GM12878 (cell line): ENCODE data around the gene DNMBP. TPM values are rescaled to one million over a fixed set of nuclear protein-coding genes. Genes with fewer than 3 reads are reported as not detected.

ENCODE experiments used
- ATAC-seq: fragments of 200-7000 bp; cut with Tn5 transposase; 3 replicates; pipeline ENCODE4 v1.9.1; 2020; ENCODE audit warnings: mild to moderate bottlenecking, moderate library complexity
- BruUV-seq: library from RNA; stranded (reverse); fragments of 400-500 nt; replicated peaks from 2 replicates; lab custom pipeline; 2021; lab: Mats Ljungman, UMichigan
- CTCF ChIA-PET: fragments of 300-600 bp; sonication (Branson Sonifier 250); formaldehyde crosslinking; extraction: SDS; loops from one replicate; lab custom pipeline; 2021; ENCODE audit warnings: inconsistent platforms; lab: Yijun Ruan, JAX
- POLR2A ChIA-PET: fragments of 350-600 bp; formaldehyde crosslinking; extraction: SDS; loops from one replicate; lab custom pipeline; 2021; ENCODE audit warnings: inconsistent platforms; lab: Charles Lee
- RAD21 ChIA-PET: fragments of 300-600 bp; sonication (Branson Sonifier 250); formaldehyde crosslinking; loops from one replicate; lab custom pipeline; 2023; ENCODE audit warnings: antibody characterized with exemption; ENCODE audit not compliant: unreplicated experiment; lab: Charles Lee
- SMC1A ChIA-PET: fragments of 300-600 bp; sonication (Branson Sonifier 250); formaldehyde crosslinking; loops from one replicate; lab custom pipeline; 2023; ENCODE audit not compliant: unreplicated experiment, uncharacterized antibody; lab: Charles Lee
- DNase-seq: peaks from one replicate; pipeline ENCODE4 v3.0.0-alpha.2; 2011; ENCODE audit warnings: low read depth, low spot score
- FAIRE-seq: peaks from 3 replicates; lab custom pipeline; 2011; peaks lifted over from hg19 to GRCh38; lab: Jason Lieb, UNC
- H2AFZ ChIP-seq: 2 replicates; pipeline ENCODE4 v1.6.0; 2011; ENCODE audit warnings: low read depth, low read length, control low read depth; ENCODE audit not compliant: control insufficient read depth
- H3K27ac ChIP-seq: 2 replicates; pipeline ENCODE4 v1.5.1; 2011; ENCODE audit warnings: control low read depth; ENCODE audit not compliant: control insufficient read depth, insufficient read depth
- H3K27me3 ChIP-seq, 2 experiments: replicated peaks in 1 of 2; 2 replicates each; pipeline versions ENCODE4 v1.6.0 to v1.6.1; 2011; ENCODE audit warnings: low read length in 1 of 2; ENCODE audit not compliant: control insufficient read depth in 2 of 2, insufficient read depth in 2 of 2
- H3K36me3 ChIP-seq, 2 experiments: 2 replicates each; pipeline ENCODE4 v1.5.1; 2011; ENCODE audit warnings: low read length in 1 of 2; ENCODE audit not compliant: control insufficient read depth in 2 of 2, insufficient read depth in 2 of 2
- H3K4me1 ChIP-seq: 2 replicates; pipeline ENCODE4 v1.6.1; 2011; ENCODE audit warnings: mild to moderate bottlenecking, low read length, moderate library complexity, mixed read lengths; ENCODE audit not compliant: control insufficient read depth, insufficient read depth
- H3K4me2 ChIP-seq: 2 replicates; pipeline ENCODE4 v1.6.0; 2011; ENCODE audit warnings: control low read depth; ENCODE audit not compliant: control insufficient read depth, insufficient read depth
- H3K4me3 ChIP-seq: fragments of 200-600 bp; sonication (generic); 2 replicates; pipeline ENCODE4 v1.5.1; 2016
- H3K79me2 ChIP-seq: 2 replicates; pipeline ENCODE4 v1.6.0; 2011; ENCODE audit warnings: low read length; ENCODE audit not compliant: control insufficient read depth, insufficient read depth
- H3K9ac ChIP-seq: 2 replicates; pipeline ENCODE4 v1.8.0; 2011; ENCODE audit warnings: low read length, control low read depth, mixed read lengths; ENCODE audit not compliant: control insufficient read depth, insufficient read depth
- H3K9me3 ChIP-seq: replicated peaks from 3 replicates; pipeline ENCODE4 v1.5.1; 2011; ENCODE audit warnings: mild to moderate bottlenecking, low read length; ENCODE audit not compliant: control insufficient read depth, insufficient read depth
- H4K20me1 ChIP-seq: 2 replicates; pipeline ENCODE4 v1.6.0; 2011; ENCODE audit not compliant: control insufficient read depth, insufficient read depth
- CBX3 ChIP-seq: fragments of 200-600 bp; sonication (generic); IDR thresholded peaks from 2 replicates; pipeline ENCODE4 v1.6.1; 2016; ENCODE audit warnings: low read depth, borderline replicate concordance
- EP300 ChIP-seq, 2 experiments: fragments of 150-350 bp in 1 of 2; IDR thresholded peaks; 2 replicates each; pipeline ENCODE4 v1.6.1; 2011 to 2012; ENCODE audit warnings: low read depth in 2 of 2, low read length in 2 of 2, borderline replicate concordance in 1 of 2, improper control_type of control experiment in 1 of 2, inconsistent platforms in 1 of 2; ENCODE audit not compliant: control insufficient read depth in 1 of 2
- PAX5 ChIP-seq: IDR thresholded peaks from 2 replicates; pipeline ENCODE4 v1.6.1; 2011; ENCODE audit warnings: low read depth, low read length, borderline replicate concordance
- SRF ChIP-seq, 2 experiments: IDR thresholded peaks; 2 replicates each; pipeline ENCODE4 v1.6.1; 2011; ENCODE audit warnings: low read depth in 2 of 2, low read length in 2 of 2, mild to moderate bottlenecking in 1 of 2, moderate library complexity in 1 of 2
- YBX1 ChIP-seq: fragments of 450-650 bp; IDR thresholded peaks from 2 replicates; pipeline ENCODE4 v1.6.1; 2016; ENCODE audit warnings: antibody characterized with exemption
- WGBS: methylation state at CpG from one replicate; pipeline ENCODE4 v1.1.6; 2016; ENCODE audit warnings: low lambda C conversion rate; ENCODE audit not compliant: insufficient replicate concordance, insufficient coverage; ENCODE audit errors: missing lambda C conversion rate; 5-methylcytosine and 5-hydroxymethylcytosine counted together
- in situ Hi-C: fragments of 300-500 bp; cut with MboI; formaldehyde crosslinking; loops from 9 replicates; pipeline ENCODE4 v1.14.3; 2018; ENCODE audit warnings: mixed read lengths
- intact Hi-C: fragments of 100-400 bp; cut with micrococcal nuclease; formaldehyde crosslinking; loops from one replicate; pipeline ENCODE4 v1.14.2; 2022; ENCODE audit not compliant: unreplicated experiment
- polyA plus RNA-seq, 11 experiments: library from polyadenylated mRNA; depleted of rRNA in 4 of 11; unstranded in 6 of 11; stranded (reverse) in 5 of 11; fragments of >200 nt; fragmentation: Nextera tagmentation in 4 of 11; fragmentation: Illumina TruSeq in 1 of 11; extraction: Ambion mirVana in 4 of 11; extraction: Trizol in 1 of 11; gene quantifications; 1 replicate in 1 of 11; 2 replicates in 10 of 11; pipeline versions ENCODE4 v1.2.1 to v1.2.3, GENCODE V29; 2011 to 2016; ENCODE audit warnings: inconsistent platforms in 2 of 11, missing spikeins in 2 of 11, low read depth in 1 of 11
- total RNA-seq, 4 experiments: library from RNA; depleted of rRNA in 3 of 4; stranded (reverse); fragments of >200 nt in 3 of 4; fragmentation: Illumina TruSeq in 1 of 4; extraction: Trizol in 1 of 4; gene quantifications; 2 replicates each; pipeline versions ENCODE4 v1.2.1 to v1.2.3, GENCODE V29; 2013 to 2021
- TF ChIP-seq, protein P1 (sequence below): fragments of 150-350 bp; IDR thresholded peaks from 2 replicates; pipeline ENCODE4 v1.6.1; 2016; ENCODE audit warnings: low read depth, low read length
- TF ChIP-seq, protein P2 (sequence below): IDR thresholded peaks from 2 replicates; pipeline ENCODE4 v1.6.1; 2011; ENCODE audit warnings: low read depth, low read length, improper control_type of control experiment, borderline replicate concordance

The DNMBP gene
- total and polyA plus RNA-seq, 10 of the 15 experiments (the other 5 are each of a cell fraction or from before 2014, with no cell fraction given) = 7.1 to 45.0 (median 22.0) TPM

DNA sequence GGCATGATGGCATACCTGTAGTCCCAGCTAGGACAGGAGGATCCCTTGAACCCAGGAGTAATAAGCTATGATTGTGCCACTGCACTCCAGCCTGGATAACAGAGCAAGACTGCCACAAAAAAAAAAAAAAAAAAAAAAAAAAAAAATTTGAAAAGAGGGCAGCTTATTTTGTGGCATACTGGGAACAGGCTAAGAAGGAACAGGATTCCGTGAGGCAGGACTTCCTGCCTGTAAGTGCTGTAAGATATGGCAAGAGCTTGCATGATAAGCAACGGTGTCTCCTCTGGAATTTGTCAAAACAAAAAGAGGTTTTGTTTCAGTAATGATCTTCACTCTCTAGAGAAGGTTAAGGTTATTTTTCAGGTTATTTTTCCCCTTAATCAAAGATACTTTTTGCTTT lies 126.2 kb downstream of the DNMBP start:
- DNase-seq (no peak), FAIRE-seq (no peak), ATAC-seq (no peak)
- intact Hi-C loops (no loop called here), in situ Hi-C loops (no loop called here)
- no peak for TF ChIP-seq CBX3
- no peak for TF ChIP-seq YBX1
- TF ChIP-seq EP300 (IDR thresholded peaks at IDR 0.05; ENCODE audit: borderline replicate concordance in 1 of 2, control insufficient read depth in 1 of 2, low read depth in 2 of 2, low read length in 2 of 2) = no peak
- TF ChIP-seq SRF (IDR thresholded peaks at IDR 0.05; ENCODE audit: low read depth in 2 of 2, low read length in 2 of 2) = no peak
- TF ChIP-seq, protein P1, sequence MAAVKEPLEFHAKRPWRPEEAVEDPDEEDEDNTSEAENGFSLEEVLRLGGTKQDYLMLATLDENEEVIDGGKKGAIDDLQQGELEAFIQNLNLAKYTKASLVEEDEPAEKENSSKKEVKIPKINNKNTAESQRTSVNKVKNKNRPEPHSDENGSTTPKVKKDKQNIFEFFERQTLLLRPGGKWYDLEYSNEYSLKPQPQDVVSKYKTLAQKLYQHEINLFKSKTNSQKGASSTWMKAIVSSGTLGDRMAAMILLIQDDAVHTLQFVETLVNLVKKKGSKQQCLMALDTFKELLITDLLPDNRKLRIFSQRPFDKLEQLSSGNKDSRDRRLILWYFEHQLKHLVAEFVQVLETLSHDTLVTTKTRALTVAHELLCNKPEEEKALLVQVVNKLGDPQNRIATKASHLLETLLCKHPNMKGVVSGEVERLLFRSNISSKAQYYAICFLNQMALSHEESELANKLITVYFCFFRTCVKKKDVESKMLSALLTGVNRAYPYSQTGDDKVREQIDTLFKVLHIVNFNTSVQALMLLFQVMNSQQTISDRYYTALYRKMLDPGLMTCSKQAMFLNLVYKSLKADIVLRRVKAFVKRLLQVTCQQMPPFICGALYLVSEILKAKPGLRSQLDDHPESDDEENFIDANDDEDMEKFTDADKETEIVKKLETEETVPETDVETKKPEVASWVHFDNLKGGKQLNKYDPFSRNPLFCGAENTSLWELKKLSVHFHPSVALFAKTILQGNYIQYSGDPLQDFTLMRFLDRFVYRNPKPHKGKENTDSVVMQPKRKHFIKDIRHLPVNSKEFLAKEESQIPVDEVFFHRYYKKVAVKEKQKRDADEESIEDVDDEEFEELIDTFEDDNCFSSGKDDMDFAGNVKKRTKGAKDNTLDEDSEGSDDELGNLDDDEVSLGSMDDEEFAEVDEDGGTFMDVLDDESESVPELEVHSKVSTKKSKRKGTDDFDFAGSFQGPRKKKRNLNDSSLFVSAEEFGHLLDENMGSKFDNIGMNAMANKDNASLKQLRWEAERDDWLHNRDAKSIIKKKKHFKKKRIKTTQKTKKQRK = no peak
- no peak for TF ChIP-seq PAX5
- TF ChIP-seq, protein P2, sequence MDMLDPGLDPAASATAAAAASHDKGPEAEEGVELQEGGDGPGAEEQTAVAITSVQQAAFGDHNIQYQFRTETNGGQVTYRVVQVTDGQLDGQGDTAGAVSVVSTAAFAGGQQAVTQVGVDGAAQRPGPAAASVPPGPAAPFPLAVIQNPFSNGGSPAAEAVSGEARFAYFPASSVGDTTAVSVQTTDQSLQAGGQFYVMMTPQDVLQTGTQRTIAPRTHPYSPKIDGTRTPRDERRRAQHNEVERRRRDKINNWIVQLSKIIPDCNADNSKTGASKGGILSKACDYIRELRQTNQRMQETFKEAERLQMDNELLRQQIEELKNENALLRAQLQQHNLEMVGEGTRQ = no peak
- CTCF ChIA-PET = no interaction called here
- Histone ChIP-seq H3K27ac (no peak overlapping the region), H3K36me3 (peaks cover 24 to 37% of the 10 kb centered on the region in 2 experiments), H3K9me3 (no peaks in the 10 kb centered on the region), H2AFZ (no peak overlapping the region), H4K20me1 (no peaks in the 10 kb centered on the region; the same call in 1 of the 2 replicates), H3K27me3 (no peaks in the 10 kb centered on the region), H3K9ac (no peak overlapping the region), H3K4me2 (no peak overlapping the region), H3K4me1 (no peaks in the 10 kb centered on the region), H3K4me3 (no peak overlapping the region), H3K79me2 (no peaks in the 10 kb centered on the region)
- no TSS peak for BruUV-seq
- SMC1A ChIA-PET = interaction anchor here (1.5 kb wide), 1 partner anchor 11 kb away, joined by 3 read pairs; no protein-coding TSS in a partner anchor
- POLR2A ChIA-PET = no interaction called here
- WGBS = 98% methylated on average over 2 of the region's 2 CpGs
- RAD21 ChIA-PET = interaction anchor here (1.5 kb wide), 1 partner anchor 163 kb away, joined by 4 read pairs; no protein-coding TSS in a partner anchor
